ENCODE data around the gene C4orf50. TPM values are rescaled to one million over a fixed set of nuclear protein-coding genes. Genes with fewer than 3 reads are reported as not detected.

Gene C4orf50
- total RNA-seq, 4 donors from 2014 or later = under 0.01 to 0.16 (median under 0.01) TPM

- TF ChIP-seq, protein P1, sequence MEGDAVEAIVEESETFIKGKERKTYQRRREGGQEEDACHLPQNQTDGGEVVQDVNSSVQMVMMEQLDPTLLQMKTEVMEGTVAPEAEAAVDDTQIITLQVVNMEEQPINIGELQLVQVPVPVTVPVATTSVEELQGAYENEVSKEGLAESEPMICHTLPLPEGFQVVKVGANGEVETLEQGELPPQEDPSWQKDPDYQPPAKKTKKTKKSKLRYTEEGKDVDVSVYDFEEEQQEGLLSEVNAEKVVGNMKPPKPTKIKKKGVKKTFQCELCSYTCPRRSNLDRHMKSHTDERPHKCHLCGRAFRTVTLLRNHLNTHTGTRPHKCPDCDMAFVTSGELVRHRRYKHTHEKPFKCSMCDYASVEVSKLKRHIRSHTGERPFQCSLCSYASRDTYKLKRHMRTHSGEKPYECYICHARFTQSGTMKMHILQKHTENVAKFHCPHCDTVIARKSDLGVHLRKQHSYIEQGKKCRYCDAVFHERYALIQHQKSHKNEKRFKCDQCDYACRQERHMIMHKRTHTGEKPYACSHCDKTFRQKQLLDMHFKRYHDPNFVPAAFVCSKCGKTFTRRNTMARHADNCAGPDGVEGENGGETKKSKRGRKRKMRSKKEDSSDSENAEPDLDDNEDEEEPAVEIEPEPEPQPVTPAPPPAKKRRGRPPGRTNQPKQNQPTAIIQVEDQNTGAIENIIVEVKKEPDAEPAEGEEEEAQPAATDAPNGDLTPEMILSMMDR (IDR thresholded peaks at IDR 0.05; ENCODE audit: low read depth) = no peak
These were observed 75.3 kb downstream of the C4orf50 start for GRCh38 chr4:5942947-5943346.

DNA sequence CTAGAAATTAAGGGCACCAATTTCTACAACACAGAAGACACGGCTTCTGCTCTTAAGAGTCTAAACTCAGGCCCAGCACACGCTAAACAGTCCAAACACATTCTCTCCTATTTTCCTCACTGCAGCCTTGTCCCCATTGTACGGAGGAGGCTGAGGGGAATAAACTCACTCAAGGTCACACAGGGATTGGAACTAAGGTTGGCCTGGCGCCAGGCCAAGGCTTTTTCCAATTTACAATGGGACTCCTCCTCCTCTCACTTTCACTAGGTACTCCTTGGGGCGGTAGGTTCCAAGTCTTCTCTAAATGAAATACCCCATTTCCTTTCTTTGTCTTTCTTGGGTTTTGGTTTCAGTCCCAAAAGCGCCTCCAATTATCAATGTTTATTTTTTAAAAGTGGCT lies 76.6 kb downstream of the C4orf50 start:
- TF ChIP-seq, protein P1 (IDR thresholded peaks at IDR 0.05; ENCODE audit: low read depth) = no peak

GRCh38 chr4:5940470-5941203 lies 77.6 kb downstream of the C4orf50 start:
- TF ChIP-seq, protein P1 (IDR thresholded peaks at IDR 0.05; ENCODE audit: low read depth) = no peak

GRCh38 chr4:5933996-5934831 lies 84.0 kb downstream of the C4orf50 start:
- TF ChIP-seq, protein P1 (IDR thresholded peaks at IDR 0.05; ENCODE audit: low read depth) = no peak

GRCh38 chr4:5933116-5933515 lies 85.1 kb downstream of the C4orf50 start:
- TF ChIP-seq, protein P1 (IDR thresholded peaks at IDR 0.05; ENCODE audit: low read depth) = no peak

- TF ChIP-seq, protein P1 (IDR thresholded peaks at IDR 0.05; ENCODE audit: low read depth) = no peak
These were observed 86.1 kb downstream of the C4orf50 start for GRCh38 chr4:5932035-5932568.

- TF ChIP-seq, protein P1 (IDR thresholded peaks at IDR 0.05; ENCODE audit: low read depth) = no peak
These were observed 86.7 kb downstream of the C4orf50 start for GRCh38 chr4:5931526-5931925.

Measured in subcutaneous adipose tissue (tissue), 4 donors.